ENCODE results near the gene BARX2.

BARX2 gene

GRCh38 chr11:129374081-129374992 lies 1.3 kb upstream of the BARX2 start:
- no peak for DNase-seq (ENCODE audit: low spot score)

- DNase-seq (ENCODE audit: low spot score), result no peak
These were observed 476 bp upstream of the BARX2 start for GRCh38 chr11:129374993-129375750.

GRCh38 chr11:129376658-129377341 lies 1.2 kb downstream of the BARX2 start:
- DNase-seq (ENCODE audit: low spot score), result no peak

- DNase-seq (ENCODE audit: low spot score), result no peak
These were observed 2.1 kb downstream of the BARX2 start for GRCh38 chr11:129377739-129378138.

GRCh38 chr11:129380413-129380812 lies 4.8 kb downstream of the BARX2 start:
- no peak for DNase-seq (ENCODE audit: low spot score)

GRCh38 chr11:129382583-129382982 lies 6.9 kb downstream of the BARX2 start:
- DNase-seq (ENCODE audit: low spot score), result no peak

GRCh38 chr11:129383060-129383459 lies 7.4 kb downstream of the BARX2 start:
- no peak for DNase-seq (ENCODE audit: low spot score)

GRCh38 chr11:129383502-129383901 lies 7.9 kb downstream of the BARX2 start:
- DNase-seq (ENCODE audit: low spot score), result no peak

- no peak for DNase-seq (ENCODE audit: low spot score)
These were observed 8.8 kb downstream of the BARX2 start for GRCh38 chr11:129384415-129384814.

- DNase-seq (ENCODE audit: low spot score), result no peak
These were observed 10.2 kb downstream of the BARX2 start for GRCh38 chr11:129385801-129386200.

- no peak for DNase-seq (ENCODE audit: low spot score)
These were observed 11.2 kb downstream of the BARX2 start for GRCh38 chr11:129386795-129387397.

- DNase-seq (ENCODE audit: low spot score), result no peak
These were observed 11.8 kb downstream of the BARX2 start for GRCh38 chr11:129387434-129387833.

- DNase-seq (ENCODE audit: low spot score), result no peak
These were observed 13.2 kb downstream of the BARX2 start for GRCh38 chr11:129388824-129389223.

GRCh38 chr11:129390303-129390821 lies 14.7 kb downstream of the BARX2 start:
- no peak for DNase-seq (ENCODE audit: low spot score)

- DNase-seq (ENCODE audit: low spot score), result no peak
These were observed 15.7 kb downstream of the BARX2 start for GRCh38 chr11:129391360-129391759.

GRCh38 chr11:129391821-129392220 lies 16.2 kb downstream of the BARX2 start:
- DNase-seq (ENCODE audit: low spot score), result no peak

- DNase-seq (ENCODE audit: low spot score), result no peak
These were observed 17.3 kb downstream of the BARX2 start for GRCh38 chr11:129392995-129393394.

GRCh38 chr11:129394709-129395108 lies 19.1 kb downstream of the BARX2 start:
- no peak for DNase-seq (ENCODE audit: low spot score)

GRCh38 chr11:129395432-129395831 lies 19.8 kb downstream of the BARX2 start:
- DNase-seq (ENCODE audit: low spot score), result no peak

- no peak for DNase-seq (ENCODE audit: low spot score)
These were observed 20.2 kb downstream of the BARX2 start for GRCh38 chr11:129395883-129396282.

- no peak for DNase-seq (ENCODE audit: low spot score)
These were observed 20.8 kb downstream of the BARX2 start for GRCh38 chr11:129396454-129396853.

Measured in COLO829 (cell line).